WTC11 (cell line): Measurements from ENCODE around the gene SYS1. TPM values are rescaled to one million over a fixed set of nuclear protein-coding genes. Genes with fewer than 3 reads are reported as not detected.

ENCODE experiments used
- ATAC-seq: fragments of 200-7000 bp; cut with Tn5 transposase; 2 replicates; pipeline ENCODE4 v1.10.0; 2021; ENCODE audit warnings: mild to moderate bottlenecking, moderate library complexity
- CTCF ChIA-PET: fragments of 300-600 bp; sonication (Branson Sonifier 250); formaldehyde crosslinking; loops from one replicate; lab custom pipeline; 2021; ENCODE audit warnings: antibody characterized with exemption; lab: Charles Lee
- POLR2A ChIA-PET: fragments of 350-600 bp; sonication (Branson Sonifier 250); formaldehyde crosslinking; loops from one replicate; lab custom pipeline; 2021; ENCODE audit warnings: antibody characterized with exemption; lab: Charles Lee
- DNase-seq: peaks from one replicate; pipeline ENCODE4 v3.0.0; 2021; ENCODE audit warnings: low spot score
- H3K27ac Mint-ChIP-seq: 2 replicates; pipeline ENCODE4 v1.8.0; 2021; ENCODE audit warnings: mixed read lengths
- H3K27me3 Mint-ChIP-seq: 2 replicates; pipeline ENCODE4 v1.8.0; 2021; ENCODE audit warnings: low read depth, mild to moderate bottlenecking, moderate library complexity, mixed read lengths
- H3K36me3 Mint-ChIP-seq: 2 replicates; pipeline ENCODE4 v1.8.0; 2021; ENCODE audit warnings: mixed read lengths
- H3K4me1 Mint-ChIP-seq: 2 replicates; pipeline ENCODE4 v1.8.0; 2022; ENCODE audit warnings: mixed read lengths
- H3K4me3 Mint-ChIP-seq: 2 replicates; pipeline ENCODE4 v1.8.0; 2021; ENCODE audit warnings: mild to moderate bottlenecking, moderate library complexity, mixed read lengths
- H3K9me3 Mint-ChIP-seq: 2 replicates; pipeline ENCODE4 v1.8.0; 2021; ENCODE audit warnings: mixed read lengths
- CREB1 ChIP-seq: sonication (generic); formaldehyde crosslinking; IDR thresholded peaks from 2 replicates; pipeline ENCODE4 v1.8.0; 2023; ENCODE audit warnings: mild to moderate bottlenecking, missing genetic modification reagents
- CREM ChIP-seq: sonication (generic); formaldehyde crosslinking; IDR thresholded peaks from 2 replicates; pipeline ENCODE4 v1.8.1; 2022; ENCODE audit warnings: mild to moderate bottlenecking, missing genetic modification reagents, moderate library complexity
- GTF2I ChIP-seq: fragments of 250-450 bp; sonication (Bioruptor Pico); conservative IDR thresholded peaks from 2 replicates; pipeline ENCODE4 v1.4.0; 2021; ENCODE audit warnings: mild to moderate bottlenecking
- IRF2 ChIP-seq: sonication (generic); formaldehyde crosslinking; IDR thresholded peaks from 2 replicates; pipeline ENCODE4 v1.8.0; 2022; ENCODE audit warnings: low read depth, missing genetic modification reagents, borderline replicate concordance
- JAZF1 ChIP-seq: fragments of 250-450 bp; sonication (Bioruptor Pico); IDR thresholded peaks from 2 replicates; pipeline ENCODE4 v1.9.0; 2021; ENCODE audit warnings: moderate library complexity, mild to moderate bottlenecking, inconsistent platforms
- OVOL2 ChIP-seq: fragments of 250-450 bp; sonication (Bioruptor Pico); IDR thresholded peaks from 2 replicates; pipeline ENCODE4 v1.9.0; 2021; ENCODE audit warnings: mild to moderate bottlenecking, borderline replicate concordance
- RORB ChIP-seq: fragments of 250-450 bp; sonication (Bioruptor Pico); IDR thresholded peaks from 2 replicates; pipeline ENCODE4 v1.9.0; 2021; ENCODE audit warnings: mild to moderate bottlenecking
- SMAD3 ChIP-seq: sonication (generic); formaldehyde crosslinking; IDR thresholded peaks from 2 replicates; pipeline ENCODE4 v1.8.0; 2022; ENCODE audit warnings: missing genetic modification reagents, mild to moderate bottlenecking, borderline replicate concordance
- TEAD4 ChIP-seq: sonication (generic); formaldehyde crosslinking; IDR thresholded peaks from 2 replicates; pipeline ENCODE4 v1.8.0; 2022; ENCODE audit warnings: mild to moderate bottlenecking, missing genetic modification reagents
- ZNF121 ChIP-seq: sonication (generic); formaldehyde crosslinking; IDR thresholded peaks from 2 replicates; pipeline ENCODE4 v1.8.0; 2023; ENCODE audit warnings: missing genetic modification reagents
- ZNF138 ChIP-seq: sonication (generic); formaldehyde crosslinking; conservative IDR thresholded peaks from 2 replicates; pipeline ENCODE4 v1.8.1; 2022; ENCODE audit warnings: mild to moderate bottlenecking, moderate library complexity, missing genetic modification reagents
- ZNF396 ChIP-seq: fragments of 250-450 bp; sonication (Bioruptor Pico); IDR thresholded peaks from 2 replicates; pipeline ENCODE4 v1.8.0; 2021; ENCODE audit warnings: mild to moderate bottlenecking, moderate library complexity, borderline replicate concordance
- total RNA-seq: library from RNA; stranded (reverse); gene quantifications from 3 replicates; pipeline ENCODE4 v1.2.3, GENCODE V29; 2021
- TF ChIP-seq, protein P1 (sequence below): fragments of 250-450 bp; sonication (Bioruptor Pico); IDR thresholded peaks from 2 replicates; pipeline ENCODE4 v1.9.0; 2021; ENCODE audit warnings: mild to moderate bottlenecking
- TF ChIP-seq, protein P2 (sequence below): sonication (generic); formaldehyde crosslinking; IDR thresholded peaks from 2 replicates; pipeline ENCODE4 v1.8.1; 2022; ENCODE audit warnings: missing genetic modification reagents, borderline replicate concordance
- TF ChIP-seq, protein P3 (sequence below): sonication (generic); formaldehyde crosslinking; IDR thresholded peaks from 2 replicates; pipeline ENCODE4 v1.8.1; 2023; ENCODE audit warnings: mild to moderate bottlenecking, missing genetic modification reagents, moderate library complexity
- TF ChIP-seq, protein P4 (sequence below): sonication (generic); formaldehyde crosslinking; conservative IDR thresholded peaks from 2 replicates; pipeline ENCODE4 v1.8.1; 2022; ENCODE audit warnings: mild to moderate bottlenecking, missing genetic modification reagents
- TF ChIP-seq, protein P5 (sequence below): sonication (generic); formaldehyde crosslinking; IDR thresholded peaks from 2 replicates; pipeline ENCODE4 v1.8.0; 2022; ENCODE audit warnings: missing genetic modification reagents
- TF ChIP-seq, protein P6 (sequence below): sonication (generic); formaldehyde crosslinking; IDR thresholded peaks from 2 replicates; pipeline ENCODE4 v1.8.1; 2022; ENCODE audit warnings: low read depth, mild to moderate bottlenecking, moderate library complexity, missing genetic modification reagents, borderline replicate concordance

The SYS1 gene
- total RNA-seq, 1 experiment from 2014 or later: 16.4 TPM

DNA sequence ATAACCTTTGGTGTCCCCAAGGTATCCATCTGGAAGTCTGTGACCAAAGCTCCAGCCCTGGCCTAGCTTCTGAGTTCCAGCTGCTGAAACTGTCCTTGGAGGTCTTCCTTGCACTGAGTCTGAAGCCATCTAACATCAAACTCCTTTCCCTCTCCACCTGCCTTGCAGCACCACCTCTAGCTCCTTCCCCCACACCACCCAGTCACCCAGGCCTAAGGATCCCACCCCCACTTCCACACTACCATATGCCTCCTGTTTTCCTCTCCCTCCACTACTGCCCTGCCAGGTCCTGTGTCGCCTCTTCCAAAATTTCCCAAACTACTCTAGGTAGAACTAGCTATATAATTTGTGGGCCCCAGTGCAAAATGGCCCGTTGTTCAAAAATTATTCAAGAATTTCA is 44.0 kb upstream of the SYS1 start (continued):
- TF ChIP-seq, protein P1, sequence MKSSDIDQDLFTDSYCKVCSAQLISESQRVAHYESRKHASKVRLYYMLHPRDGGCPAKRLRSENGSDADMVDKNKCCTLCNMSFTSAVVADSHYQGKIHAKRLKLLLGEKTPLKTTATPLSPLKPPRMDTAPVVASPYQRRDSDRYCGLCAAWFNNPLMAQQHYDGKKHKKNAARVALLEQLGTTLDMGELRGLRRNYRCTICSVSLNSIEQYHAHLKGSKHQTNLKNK: no peak

DNA sequence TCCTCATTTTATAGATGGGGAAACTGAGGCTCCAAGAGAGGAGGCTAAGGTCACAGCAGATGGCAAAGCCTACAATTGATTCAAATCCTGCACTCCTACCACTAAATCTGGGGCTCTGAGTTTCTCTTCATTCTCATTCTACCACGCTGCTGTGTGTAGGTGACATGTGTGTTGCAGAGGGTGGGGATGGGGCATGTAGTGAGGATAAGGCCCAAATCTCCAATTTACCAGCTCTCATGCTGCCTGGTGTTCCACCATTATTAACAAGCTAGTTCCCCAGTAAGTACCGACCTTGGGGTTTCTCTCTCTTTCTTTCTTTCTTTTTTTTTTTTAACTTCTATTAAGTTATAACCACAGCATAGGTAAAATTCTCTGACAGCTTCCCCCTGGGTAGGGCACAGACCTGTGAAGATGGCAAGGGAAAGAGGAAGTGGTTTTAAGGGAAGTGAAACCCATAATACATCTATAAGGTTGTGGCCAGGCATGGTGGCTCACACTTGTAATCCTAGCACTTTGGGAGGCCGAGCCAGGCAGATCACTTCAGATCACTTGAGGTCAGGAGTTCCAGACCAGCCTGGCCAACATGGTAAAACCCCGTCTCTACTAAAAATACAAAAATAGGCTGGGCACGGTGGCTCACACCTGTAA is 41.9 kb upstream of the SYS1 start:
- ChIA-PET POLR2A (interaction anchor here (0.6 to 0.8 kb wide), 3 partner anchors 22 to 459 kb away, joined by 3 read pairs; no protein-coding TSS in a partner anchor), CTCF (interaction anchor here (0.5 to 5.6 kb wide), 13 partner anchors 9 to 450 kb away, joined by 3 to 76 read pairs (median 5); partner anchors contain the start of genes DBNDD2 and SYS1)
- Mint-ChIP-seq H3K27me3 (no peaks in the 10 kb centered on the region; the same call in 1 of the 2 replicates), H3K36me3 (no peaks in the 10 kb centered on the region), H3K9me3 (no peaks in the 10 kb centered on the region), H3K4me1 (peaks cover 2% of the 10 kb centered on the region; the same call in 1 of the 2 replicates), H3K4me3 (no peak overlapping the region), H3K27ac (no peak overlapping the region)
- ATAC-seq: no peak
- DNase-seq: no peak
- TF ChIP-seq IRF2 (CRISPR knock-in tag): no peak
- TF ChIP-seq, protein P1: no peak
- no peak for TF ChIP-seq TEAD4 (CRISPR knock-in tag)
- TF ChIP-seq CREB1 (CRISPR knock-in tag): no peak
- TF ChIP-seq CREM (CRISPR knock-in tag): no peak
- TF ChIP-seq, protein P2, sequence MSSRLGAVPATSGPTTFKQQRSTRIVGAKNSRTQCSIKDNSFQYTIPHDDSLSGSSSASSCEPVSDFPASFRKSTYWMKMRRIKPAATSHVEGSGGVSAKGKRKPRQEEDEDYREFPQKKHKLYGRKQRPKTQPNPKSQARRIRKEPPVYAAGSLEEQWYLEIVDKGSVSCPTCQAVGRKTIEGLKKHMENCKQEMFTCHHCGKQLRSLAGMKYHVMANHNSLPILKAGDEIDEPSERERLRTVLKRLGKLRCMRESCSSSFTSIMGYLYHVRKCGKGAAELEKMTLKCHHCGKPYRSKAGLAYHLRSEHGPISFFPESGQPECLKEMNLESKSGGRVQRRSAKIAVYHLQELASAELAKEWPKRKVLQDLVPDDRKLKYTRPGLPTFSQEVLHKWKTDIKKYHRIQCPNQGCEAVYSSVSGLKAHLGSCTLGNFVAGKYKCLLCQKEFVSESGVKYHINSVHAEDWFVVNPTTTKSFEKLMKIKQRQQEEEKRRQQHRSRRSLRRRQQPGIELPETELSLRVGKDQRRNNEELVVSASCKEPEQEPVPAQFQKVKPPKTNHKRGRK (CRISPR knock-in tag): no peak
- TF ChIP-seq GTF2I (CRISPR knock-in tag): no peak
- TF ChIP-seq, protein P3, sequence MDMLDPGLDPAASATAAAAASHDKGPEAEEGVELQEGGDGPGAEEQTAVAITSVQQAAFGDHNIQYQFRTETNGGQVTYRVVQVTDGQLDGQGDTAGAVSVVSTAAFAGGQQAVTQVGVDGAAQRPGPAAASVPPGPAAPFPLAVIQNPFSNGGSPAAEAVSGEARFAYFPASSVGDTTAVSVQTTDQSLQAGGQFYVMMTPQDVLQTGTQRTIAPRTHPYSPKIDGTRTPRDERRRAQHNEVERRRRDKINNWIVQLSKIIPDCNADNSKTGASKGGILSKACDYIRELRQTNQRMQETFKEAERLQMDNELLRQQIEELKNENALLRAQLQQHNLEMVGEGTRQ (CRISPR knock-in tag): no peak
- no peak for TF ChIP-seq ZNF138 (CRISPR knock-in tag)
- TF ChIP-seq RORB (CRISPR knock-in tag): no peak
- TF ChIP-seq, protein P4, sequence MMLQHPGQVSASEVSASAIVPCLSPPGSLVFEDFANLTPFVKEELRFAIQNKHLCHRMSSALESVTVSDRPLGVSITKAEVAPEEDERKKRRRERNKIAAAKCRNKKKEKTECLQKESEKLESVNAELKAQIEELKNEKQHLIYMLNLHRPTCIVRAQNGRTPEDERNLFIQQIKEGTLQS (CRISPR knock-in tag): no peak
- TF ChIP-seq SMAD3 (CRISPR knock-in tag): no peak
- TF ChIP-seq OVOL2 (CRISPR knock-in tag): no peak
- TF ChIP-seq ZNF121: no peak
- no peak for TF ChIP-seq JAZF1 (CRISPR knock-in tag)
- TF ChIP-seq, protein P5, sequence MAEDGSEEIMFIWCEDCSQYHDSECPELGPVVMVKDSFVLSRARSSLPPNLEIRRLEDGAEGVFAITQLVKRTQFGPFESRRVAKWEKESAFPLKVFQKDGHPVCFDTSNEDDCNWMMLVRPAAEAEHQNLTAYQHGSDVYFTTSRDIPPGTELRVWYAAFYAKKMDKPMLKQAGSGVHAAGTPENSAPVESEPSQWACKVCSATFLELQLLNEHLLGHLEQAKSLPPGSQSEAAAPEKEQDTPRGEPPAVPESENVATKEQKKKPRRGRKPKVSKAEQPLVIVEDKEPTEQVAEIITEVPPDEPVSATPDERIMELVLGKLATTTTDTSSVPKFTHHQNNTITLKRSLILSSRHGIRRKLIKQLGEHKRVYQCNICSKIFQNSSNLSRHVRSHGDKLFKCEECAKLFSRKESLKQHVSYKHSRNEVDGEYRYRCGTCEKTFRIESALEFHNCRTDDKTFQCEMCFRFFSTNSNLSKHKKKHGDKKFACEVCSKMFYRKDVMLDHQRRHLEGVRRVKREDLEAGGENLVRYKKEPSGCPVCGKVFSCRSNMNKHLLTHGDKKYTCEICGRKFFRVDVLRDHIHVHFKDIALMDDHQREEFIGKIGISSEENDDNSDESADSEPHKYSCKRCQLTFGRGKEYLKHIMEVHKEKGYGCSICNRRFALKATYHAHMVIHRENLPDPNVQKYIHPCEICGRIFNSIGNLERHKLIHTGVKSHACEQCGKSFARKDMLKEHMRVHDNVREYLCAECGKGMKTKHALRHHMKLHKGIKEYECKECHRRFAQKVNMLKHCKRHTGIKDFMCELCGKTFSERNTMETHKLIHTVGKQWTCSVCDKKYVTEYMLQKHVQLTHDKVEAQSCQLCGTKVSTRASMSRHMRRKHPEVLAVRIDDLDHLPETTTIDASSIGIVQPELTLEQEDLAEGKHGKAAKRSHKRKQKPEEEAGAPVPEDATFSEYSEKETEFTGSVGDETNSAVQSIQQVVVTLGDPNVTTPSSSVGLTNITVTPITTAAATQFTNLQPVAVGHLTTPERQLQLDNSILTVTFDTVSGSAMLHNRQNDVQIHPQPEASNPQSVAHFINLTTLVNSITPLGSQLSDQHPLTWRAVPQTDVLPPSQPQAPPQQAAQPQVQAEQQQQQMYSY (CRISPR knock-in tag): no peak
- TF ChIP-seq, protein P6, sequence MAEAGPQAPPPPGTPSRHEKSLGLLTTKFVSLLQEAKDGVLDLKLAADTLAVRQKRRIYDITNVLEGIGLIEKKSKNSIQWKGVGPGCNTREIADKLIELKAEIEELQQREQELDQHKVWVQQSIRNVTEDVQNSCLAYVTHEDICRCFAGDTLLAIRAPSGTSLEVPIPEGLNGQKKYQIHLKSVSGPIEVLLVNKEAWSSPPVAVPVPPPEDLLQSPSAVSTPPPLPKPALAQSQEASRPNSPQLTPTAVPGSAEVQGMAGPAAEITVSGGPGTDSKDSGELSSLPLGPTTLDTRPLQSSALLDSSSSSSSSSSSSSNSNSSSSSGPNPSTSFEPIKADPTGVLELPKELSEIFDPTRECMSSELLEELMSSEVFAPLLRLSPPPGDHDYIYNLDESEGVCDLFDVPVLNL: no peak
- TF ChIP-seq ZNF396 (CRISPR knock-in tag): no peak
